ENCODE measurements around the gene FKBP9.

DNA sequence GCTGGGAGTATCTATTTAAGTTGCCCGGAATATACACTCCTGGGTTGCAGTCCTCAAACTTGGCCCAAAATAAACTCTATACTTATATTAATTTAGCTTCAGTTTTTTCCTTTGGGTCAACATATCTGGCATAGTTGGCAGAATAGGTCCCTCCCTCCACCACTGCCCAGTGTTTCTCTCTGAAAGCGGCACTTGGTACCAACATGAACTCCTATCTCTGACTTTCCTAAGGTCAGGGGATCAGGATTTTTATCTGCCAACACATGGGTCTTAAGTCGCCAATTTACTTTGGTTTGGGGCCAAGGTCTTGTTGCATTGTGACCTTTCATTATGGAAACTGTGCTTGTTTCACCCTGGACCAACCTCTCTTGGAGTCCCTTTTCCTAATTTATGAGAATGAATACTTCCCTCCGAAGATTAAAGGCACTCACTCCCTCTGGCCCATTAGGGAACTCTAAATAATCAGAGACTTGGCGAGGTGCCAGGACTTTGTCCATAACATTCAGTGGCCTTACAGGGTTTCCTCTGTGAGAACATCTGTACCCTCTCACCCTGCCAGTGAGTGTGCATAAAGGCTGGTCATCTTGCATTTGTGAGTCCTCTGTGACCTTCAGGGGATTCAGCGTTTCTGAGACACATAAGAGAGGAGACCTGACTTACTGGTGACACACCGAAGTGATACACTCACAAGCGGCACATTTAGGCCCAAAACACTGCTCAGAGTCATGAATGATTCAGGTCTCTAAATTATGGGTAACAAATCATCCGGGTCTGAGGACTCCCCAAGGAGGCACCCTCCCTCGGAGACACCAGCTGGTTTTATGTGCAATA is 19.7 kb upstream of the FKBP9 start:
- TF ChIP-seq, protein P1, sequence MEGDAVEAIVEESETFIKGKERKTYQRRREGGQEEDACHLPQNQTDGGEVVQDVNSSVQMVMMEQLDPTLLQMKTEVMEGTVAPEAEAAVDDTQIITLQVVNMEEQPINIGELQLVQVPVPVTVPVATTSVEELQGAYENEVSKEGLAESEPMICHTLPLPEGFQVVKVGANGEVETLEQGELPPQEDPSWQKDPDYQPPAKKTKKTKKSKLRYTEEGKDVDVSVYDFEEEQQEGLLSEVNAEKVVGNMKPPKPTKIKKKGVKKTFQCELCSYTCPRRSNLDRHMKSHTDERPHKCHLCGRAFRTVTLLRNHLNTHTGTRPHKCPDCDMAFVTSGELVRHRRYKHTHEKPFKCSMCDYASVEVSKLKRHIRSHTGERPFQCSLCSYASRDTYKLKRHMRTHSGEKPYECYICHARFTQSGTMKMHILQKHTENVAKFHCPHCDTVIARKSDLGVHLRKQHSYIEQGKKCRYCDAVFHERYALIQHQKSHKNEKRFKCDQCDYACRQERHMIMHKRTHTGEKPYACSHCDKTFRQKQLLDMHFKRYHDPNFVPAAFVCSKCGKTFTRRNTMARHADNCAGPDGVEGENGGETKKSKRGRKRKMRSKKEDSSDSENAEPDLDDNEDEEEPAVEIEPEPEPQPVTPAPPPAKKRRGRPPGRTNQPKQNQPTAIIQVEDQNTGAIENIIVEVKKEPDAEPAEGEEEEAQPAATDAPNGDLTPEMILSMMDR (conservative IDR thresholded peaks at IDR 0.05; ENCODE audit: low read depth, low read length), result no peak
- TF ChIP-seq POLR2A (IDR thresholded peaks at IDR 0.05; ENCODE audit: low read depth, low read length) (no peak), RCOR1 (IDR thresholded peaks at IDR 0.05; ENCODE audit: insufficient replicate concordance, low read length) (no peak), RAD21 (IDR thresholded peaks at IDR 0.05; ENCODE audit: low read length) (no peak)
- TF ChIP-seq, protein P2, sequence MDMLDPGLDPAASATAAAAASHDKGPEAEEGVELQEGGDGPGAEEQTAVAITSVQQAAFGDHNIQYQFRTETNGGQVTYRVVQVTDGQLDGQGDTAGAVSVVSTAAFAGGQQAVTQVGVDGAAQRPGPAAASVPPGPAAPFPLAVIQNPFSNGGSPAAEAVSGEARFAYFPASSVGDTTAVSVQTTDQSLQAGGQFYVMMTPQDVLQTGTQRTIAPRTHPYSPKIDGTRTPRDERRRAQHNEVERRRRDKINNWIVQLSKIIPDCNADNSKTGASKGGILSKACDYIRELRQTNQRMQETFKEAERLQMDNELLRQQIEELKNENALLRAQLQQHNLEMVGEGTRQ (IDR thresholded peaks at IDR 0.05; ENCODE audit: low read depth, low read length), result no peak
